ENCODE results near the gene CASZ1. TPM values are rescaled to one million over a fixed set of nuclear protein-coding genes. Genes with fewer than 3 reads are reported as not detected.
A peak's percentile ranks its signal among the peaks of the same experiment; 100 is the strongest.

Gene CASZ1
- total RNA-seq, 1 donor from 2014 or later = 4.0 TPM

DNA sequence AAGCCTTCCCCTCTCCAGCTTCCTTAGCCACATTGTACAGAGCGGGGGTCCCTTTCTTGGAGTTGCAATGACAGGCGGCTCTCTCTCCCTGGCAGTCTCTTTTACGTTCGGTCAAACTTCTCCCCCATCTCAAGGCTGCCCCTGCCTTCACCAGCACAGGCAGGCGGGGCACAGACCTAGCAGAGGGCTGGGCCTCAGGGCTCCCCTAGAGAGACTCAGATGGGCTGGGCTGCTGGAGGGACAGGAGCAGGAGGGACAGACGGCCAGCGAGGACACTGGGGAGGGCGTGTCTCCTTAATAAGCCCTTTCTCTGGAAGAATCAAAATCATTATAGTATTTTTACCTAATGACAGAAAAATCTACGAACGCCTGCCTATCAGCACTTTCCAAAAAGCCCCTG is 79.6 kb downstream of the CASZ1 start:
- FAIRE-seq = no peak
- no peak overlapping the region for H3K4me3 Mint-ChIP-seq (ENCODE audit: unreplicated experiment)

DNA sequence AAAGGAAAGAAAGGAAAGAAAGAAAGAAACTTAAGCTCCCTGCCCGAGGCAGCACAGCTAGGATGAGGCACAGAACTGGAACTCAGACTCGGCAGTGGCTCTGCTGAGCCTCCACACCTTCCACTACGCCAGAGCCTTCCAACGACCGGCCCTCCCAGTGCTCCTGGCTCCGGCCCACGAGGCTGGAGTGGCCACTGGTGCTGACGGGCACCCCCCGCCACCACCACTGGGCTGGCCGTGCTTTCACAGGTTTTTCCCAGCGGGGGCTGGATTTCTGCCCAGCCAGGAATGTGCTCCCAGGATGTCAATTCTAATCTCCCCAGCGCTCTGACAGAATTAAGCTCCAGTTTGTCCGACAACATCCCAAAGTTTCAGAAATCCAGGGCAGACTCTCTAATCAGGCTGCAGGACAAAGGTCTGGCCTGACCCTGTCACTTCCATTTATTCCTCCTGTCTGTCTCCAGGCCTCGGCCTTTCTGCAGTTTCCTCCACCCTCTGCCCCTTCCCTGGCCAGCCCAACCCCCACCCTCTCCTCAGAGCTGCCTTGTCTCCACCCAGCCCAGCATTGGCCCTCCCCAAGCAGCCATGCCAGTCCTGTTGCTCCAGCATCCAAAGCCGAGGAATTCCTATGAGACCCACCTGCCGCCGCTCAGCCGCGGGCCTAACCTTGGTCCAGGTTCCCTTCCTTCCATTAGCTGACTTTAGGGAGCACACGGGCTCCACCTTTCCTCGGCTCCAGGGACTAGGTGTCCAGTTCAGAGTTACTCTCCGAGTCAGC is 81.9 kb downstream of the CASZ1 start:
- H3K36me3 ChIP-seq (ENCODE audit: insufficient read depth, low read length) = no peaks in the 10 kb centered on the region
- no peak overlapping the region for H2AFZ ChIP-seq (ENCODE audit: low read depth, low read length)
- H3K9ac ChIP-seq (ENCODE audit: low read length) = no peak overlapping the region
- no peak overlapping the region for H3K27ac ChIP-seq (ENCODE audit: low read depth, low read length)
- Mint-ChIP-seq H3K4me3 (ENCODE audit: unreplicated experiment) (no peak overlapping the region), H3K27me3 (ENCODE audit: low read depth, unreplicated experiment) (peaks cover 37% of the 10 kb centered on the region), H3K27ac (ENCODE audit: unreplicated experiment) (no peak overlapping the region), H3K4me1 (ENCODE audit: low read depth, unreplicated experiment) (no peaks in the 10 kb centered on the region), H3K36me3 (ENCODE audit: low read depth, unreplicated experiment) (no peaks in the 10 kb centered on the region), H3K9me3 (ENCODE audit: unreplicated experiment) (no peaks in the 10 kb centered on the region)
- H3K4me3 ChIP-seq (ENCODE audit: insufficient read depth, low read depth, low read length) = no peak overlapping the region
- H3K4me2 ChIP-seq (ENCODE audit: low read length) = peak overlapping the region; percentile 37
- no peaks in the 10 kb centered on the region for H3K4me1 ChIP-seq (ENCODE audit: insufficient read depth, low read length)
- H4K20me1 ChIP-seq (ENCODE audit: insufficient read depth, low read length) = peaks cover 3% of the 10 kb centered on the region
- no peaks in the 10 kb centered on the region for H3K9me3 ChIP-seq (ENCODE audit: insufficient read depth, low read depth, low read length)
- peak; percentile 25 for DNase-seq (ENCODE audit: low read depth)
- peaks cover 25% of the 10 kb centered on the region for H3K27me3 ChIP-seq (ENCODE audit: insufficient read depth, low read length)
- TF ChIP-seq EZH2 (IDR thresholded peaks at IDR 0.05; ENCODE audit: insufficient read depth, low read length) = no peak
- TF ChIP-seq, protein P1, sequence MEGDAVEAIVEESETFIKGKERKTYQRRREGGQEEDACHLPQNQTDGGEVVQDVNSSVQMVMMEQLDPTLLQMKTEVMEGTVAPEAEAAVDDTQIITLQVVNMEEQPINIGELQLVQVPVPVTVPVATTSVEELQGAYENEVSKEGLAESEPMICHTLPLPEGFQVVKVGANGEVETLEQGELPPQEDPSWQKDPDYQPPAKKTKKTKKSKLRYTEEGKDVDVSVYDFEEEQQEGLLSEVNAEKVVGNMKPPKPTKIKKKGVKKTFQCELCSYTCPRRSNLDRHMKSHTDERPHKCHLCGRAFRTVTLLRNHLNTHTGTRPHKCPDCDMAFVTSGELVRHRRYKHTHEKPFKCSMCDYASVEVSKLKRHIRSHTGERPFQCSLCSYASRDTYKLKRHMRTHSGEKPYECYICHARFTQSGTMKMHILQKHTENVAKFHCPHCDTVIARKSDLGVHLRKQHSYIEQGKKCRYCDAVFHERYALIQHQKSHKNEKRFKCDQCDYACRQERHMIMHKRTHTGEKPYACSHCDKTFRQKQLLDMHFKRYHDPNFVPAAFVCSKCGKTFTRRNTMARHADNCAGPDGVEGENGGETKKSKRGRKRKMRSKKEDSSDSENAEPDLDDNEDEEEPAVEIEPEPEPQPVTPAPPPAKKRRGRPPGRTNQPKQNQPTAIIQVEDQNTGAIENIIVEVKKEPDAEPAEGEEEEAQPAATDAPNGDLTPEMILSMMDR (IDR thresholded peaks at IDR 0.05; ENCODE audit: insufficient read depth, low read depth, low read length) = no peak
- no peaks in the 10 kb centered on the region for H3K79me2 ChIP-seq (ENCODE audit: insufficient read depth, low read length)
- FAIRE-seq = no peak

More for the DNA sequence above, 79.6 kb downstream of the CASZ1 start:
- H3K4me1 ChIP-seq (ENCODE audit: insufficient read depth, low read length) = no peaks in the 10 kb centered on the region
- Mint-ChIP-seq H3K27me3 (ENCODE audit: low read depth, unreplicated experiment) (peaks cover 44% of the 10 kb centered on the region), H3K27ac (ENCODE audit: unreplicated experiment) (no peak overlapping the region), H3K9me3 (ENCODE audit: unreplicated experiment) (no peaks in the 10 kb centered on the region), H3K36me3 (ENCODE audit: low read depth, unreplicated experiment) (no peaks in the 10 kb centered on the region), H3K4me1 (ENCODE audit: low read depth, unreplicated experiment) (no peaks in the 10 kb centered on the region)
- no peak overlapping the region for H3K9ac ChIP-seq (ENCODE audit: low read length)
- TF ChIP-seq EZH2 (IDR thresholded peaks at IDR 0.05; ENCODE audit: insufficient read depth, low read length) = no peak
- TF ChIP-seq, protein P1 (IDR thresholded peaks at IDR 0.05; ENCODE audit: insufficient read depth, low read depth, low read length) = no peak
- H4K20me1 ChIP-seq (ENCODE audit: insufficient read depth, low read length) = peaks cover 3% of the 10 kb centered on the region
- H3K4me2 ChIP-seq (ENCODE audit: low read length) = no peak overlapping the region
- H3K27ac ChIP-seq (ENCODE audit: low read depth, low read length) = no peak overlapping the region
- no peak for DNase-seq (ENCODE audit: low read depth)
- H3K79me2 ChIP-seq (ENCODE audit: insufficient read depth, low read length) = no peaks in the 10 kb centered on the region
- no peak overlapping the region for H3K4me3 ChIP-seq (ENCODE audit: insufficient read depth, low read depth, low read length)
- no peaks in the 10 kb centered on the region for H3K9me3 ChIP-seq (ENCODE audit: insufficient read depth, low read depth, low read length)
- H3K36me3 ChIP-seq (ENCODE audit: insufficient read depth, low read length) = no peaks in the 10 kb centered on the region
- H3K27me3 ChIP-seq (ENCODE audit: insufficient read depth, low read length) = peaks cover 28% of the 10 kb centered on the region
- H2AFZ ChIP-seq (ENCODE audit: low read depth, low read length) = no peak overlapping the region

DNA sequence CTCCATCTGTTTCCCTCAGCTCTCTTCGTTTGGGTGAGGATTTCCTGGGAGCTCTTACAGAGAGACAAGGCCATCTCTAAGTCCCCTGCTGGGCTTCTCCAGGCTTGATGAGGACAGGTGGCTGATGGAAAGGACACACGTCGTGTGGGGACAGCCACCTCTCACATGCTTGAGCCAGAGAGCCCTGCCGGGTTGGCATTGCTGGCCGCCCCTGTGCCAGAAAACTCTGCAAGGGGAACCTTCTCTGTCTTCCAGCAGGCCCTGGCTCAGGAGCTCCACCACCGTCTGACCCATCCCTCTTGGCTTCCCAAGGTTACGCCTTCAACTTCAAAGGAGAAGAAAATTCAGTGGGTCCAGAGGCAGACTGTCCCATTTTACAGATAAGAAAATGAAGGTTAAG is 82.8 kb downstream of the CASZ1 start:
- Mint-ChIP-seq H3K27ac (ENCODE audit: unreplicated experiment) (no peak overlapping the region), H3K4me1 (ENCODE audit: low read depth, unreplicated experiment) (no peaks in the 10 kb centered on the region), H3K36me3 (ENCODE audit: low read depth, unreplicated experiment) (no peaks in the 10 kb centered on the region), H3K9me3 (ENCODE audit: unreplicated experiment) (no peaks in the 10 kb centered on the region), H3K4me3 (ENCODE audit: unreplicated experiment) (no peak overlapping the region), H3K27me3 (ENCODE audit: low read depth, unreplicated experiment) (peaks cover 32% of the 10 kb centered on the region)
- no peak overlapping the region for H3K27ac ChIP-seq (ENCODE audit: low read depth, low read length)
- H2AFZ ChIP-seq (ENCODE audit: low read depth, low read length) = no peak overlapping the region
- peaks cover 3% of the 10 kb centered on the region for H4K20me1 ChIP-seq (ENCODE audit: insufficient read depth, low read length)
- H3K36me3 ChIP-seq (ENCODE audit: insufficient read depth, low read length) = no peaks in the 10 kb centered on the region
- H3K4me3 ChIP-seq (ENCODE audit: insufficient read depth, low read depth, low read length) = no peak overlapping the region
- H3K79me2 ChIP-seq (ENCODE audit: insufficient read depth, low read length) = no peaks in the 10 kb centered on the region
- H3K9me3 ChIP-seq (ENCODE audit: insufficient read depth, low read depth, low read length) = no peaks in the 10 kb centered on the region
- no peak overlapping the region for H3K4me2 ChIP-seq (ENCODE audit: low read length)
- no peak for DNase-seq (ENCODE audit: low read depth)
- TF ChIP-seq, protein P1 (IDR thresholded peaks at IDR 0.05; ENCODE audit: insufficient read depth, low read depth, low read length) = no peak
- no peak for TF ChIP-seq EZH2 (IDR thresholded peaks at IDR 0.05; ENCODE audit: insufficient read depth, low read length)
- no peak overlapping the region for H3K9ac ChIP-seq (ENCODE audit: low read length)
- no peak for FAIRE-seq
- no peaks in the 10 kb centered on the region for H3K4me1 ChIP-seq (ENCODE audit: insufficient read depth, low read length)
- H3K27me3 ChIP-seq (ENCODE audit: insufficient read depth, low read length) = peaks cover 25% of the 10 kb centered on the region
